CD4-positive, alpha-beta memory T cell (primary cell): ENCODE results near the gene C4orf54. TPM values are rescaled to one million over a fixed set of nuclear protein-coding genes. Genes with fewer than 3 reads are reported as not detected.

ENCODE experiments used
- CTCF ChIA-PET: fragments of 350-600 bp; sonication (Branson Sonifier 250); formaldehyde crosslinking; loops from one replicate; lab custom pipeline; 2021; ENCODE audit warnings: inconsistent platforms; ENCODE audit not compliant: partially characterized antibody; lab: Charles Lee
- POLR2A ChIA-PET: fragments of 350-600 bp; sonication (Branson Sonifier 250); formaldehyde crosslinking; loops from one replicate; lab custom pipeline; 2021; ENCODE audit not compliant: partially characterized antibody; lab: Charles Lee
- DNase-seq, 5 donors: peaks; one replicate each; pipeline versions ENCODE4 v3.0.0 to v3.0.0-alpha.2; 2020 to 2022; ENCODE audit warnings: mixed read lengths in 1 of 5
- H3K27ac ChIP-seq: one replicate; pipeline ENCODE4 v1.7.0; 2013; ENCODE audit warnings: low read depth, low read length
- H3K27me3 ChIP-seq: 2 replicates; pipeline ENCODE4 v1.7.0; 2013; ENCODE audit warnings: mild to moderate bottlenecking, low read length, moderate library complexity; ENCODE audit not compliant: insufficient read depth
- H3K36me3 ChIP-seq: 2 replicates; pipeline ENCODE4 v1.7.0; 2013; ENCODE audit warnings: mild to moderate bottlenecking, low read length, moderate library complexity; ENCODE audit not compliant: insufficient read depth
- H3K4me1 ChIP-seq: 2 replicates; pipeline ENCODE4 v1.7.0; 2013; ENCODE audit warnings: mild to moderate bottlenecking, low read length, moderate library complexity; ENCODE audit not compliant: insufficient read depth
- H3K4me3 ChIP-seq, 2 donors: one replicate each; pipeline ENCODE4 v1.7.0; 2013; ENCODE audit warnings: low read length in 2 of 2, mild to moderate bottlenecking in 1 of 2
- H3K9me3 ChIP-seq, 2 donors: one replicate each; pipeline ENCODE4 v1.7.0; 2013; ENCODE audit warnings: low read length in 2 of 2, control low read depth in 1 of 2; ENCODE audit not compliant: control insufficient read depth in 1 of 2
- H3K27ac Mint-ChIP-seq, 7 donors: one replicate each; pipeline ENCODE4 v1.8.0; 2020 to 2021; ENCODE audit warnings: mixed read lengths in 7 of 7, mild to moderate bottlenecking in 6 of 7, inconsistent platforms in 3 of 7, moderate library complexity in 3 of 7
- H3K27me3 Mint-ChIP-seq, 2 donors: one replicate each; pipeline ENCODE4 v1.8.0; 2020 to 2021; ENCODE audit warnings: mixed read lengths in 2 of 2
- H3K36me3 Mint-ChIP-seq, 2 donors: one replicate each; pipeline ENCODE4 v1.8.0; 2020 to 2021; ENCODE audit warnings: mixed read lengths in 2 of 2, inconsistent platforms in 1 of 2, mild to moderate bottlenecking in 1 of 2
- H3K4me1 Mint-ChIP-seq, 4 donors: one replicate each; pipeline ENCODE4 v1.8.0; 2020 to 2021; ENCODE audit warnings: mixed read lengths in 4 of 4, mild to moderate bottlenecking in 1 of 4
- H3K4me3 Mint-ChIP-seq, 8 donors: one replicate each; pipeline ENCODE4 v1.8.0; 2020 to 2021; ENCODE audit warnings: mixed read lengths in 8 of 8, mild to moderate bottlenecking in 7 of 8, moderate library complexity in 6 of 8, inconsistent platforms in 3 of 8
- H3K9me3 Mint-ChIP-seq, 8 donors: one replicate each; pipeline ENCODE4 v1.8.0; 2020 to 2021; ENCODE audit warnings: mixed read lengths in 8 of 8, mild to moderate bottlenecking in 5 of 8, inconsistent platforms in 3 of 8, moderate library complexity in 1 of 8
- intact Hi-C: fragments of 100-400 bp; cut with micrococcal nuclease; formaldehyde crosslinking; loops from one replicate; pipeline ENCODE4 v1.15.1; 2023
- polyA plus RNA-seq, 2 donors: library from polyadenylated mRNA; unstranded; fragments of 300-500 nt; fragmentation: Illumina TruSeq; gene quantifications; one replicate each; pipeline ENCODE4 v1.2.3, GENCODE V29; 2021
- total RNA-seq, 2 experiments: library from RNA; stranded (reverse); gene quantifications; one replicate each; pipeline ENCODE4 v1.2.3, GENCODE V29; 2021

The C4orf54 gene
- total and polyA plus RNA-seq, 4 experiments from 2014 or later: not detected

GRCh38 chr4:99612281-99612680, 45.3 kb downstream of the C4orf54 start:
- Histone ChIP-seq H3K27me3 (no peaks in the 10 kb centered on the region), H3K27ac (no peak overlapping the region), H3K9me3 (no peaks in the 10 kb centered on the region), H3K4me1 (no peaks in the 10 kb centered on the region), H3K36me3 (no peaks in the 10 kb centered on the region), H3K4me3 (no peak overlapping the region)
- POLR2A ChIA-PET: no interaction called here
- Mint-ChIP-seq H3K36me3 (no peaks in the 10 kb centered on the region), H3K9me3 (peaks cover 0 to 2% (median 0%) of the 10 kb centered on the region in 8 donors), H3K4me3 (no peak overlapping the region), H3K27me3 (peaks cover 7 to 14% of the 10 kb centered on the region in 2 donors), H3K4me1 (no peaks in the 10 kb centered on the region), H3K27ac (no peak overlapping the region)
- CTCF ChIA-PET: interaction anchor here (1.0 kb wide), 1 partner anchor 11 kb away, joined by 3 read pairs; no protein-coding TSS in a partner anchor
- intact Hi-C loops: no loop called here
- no peak for DNase-seq

- H3K36me3 Mint-ChIP-seq: no peaks in the 10 kb centered on the region
- Histone ChIP-seq H3K9me3 (no peaks in the 10 kb centered on the region), H3K4me3 (no peak overlapping the region), H3K27ac (no peak overlapping the region), H3K4me1 (no peaks in the 10 kb centered on the region), H3K36me3 (no peaks in the 10 kb centered on the region), H3K27me3 (no peaks in the 10 kb centered on the region)
- POLR2A ChIA-PET: no interaction called here
- DNase-seq: no peak
- no peak overlapping the region for H3K27ac Mint-ChIP-seq
- no peaks in the 10 kb centered on the region for H3K4me1 Mint-ChIP-seq
- peaks cover 0 to 2% (median 0%) of the 10 kb centered on the region in 8 donors for H3K9me3 Mint-ChIP-seq
- CTCF ChIA-PET: no interaction called here
- peaks cover 8 to 15% of the 10 kb centered on the region in 2 donors for H3K27me3 Mint-ChIP-seq
- intact Hi-C loops: no loop called here
- H3K4me3 Mint-ChIP-seq: no peak overlapping the region
Measured at GRCh38 chr4:99610605-99611175, 46.9 kb downstream of the C4orf54 start.

GRCh38 chr4:99608417-99608816, 49.2 kb downstream of the C4orf54 start:
- CTCF ChIA-PET: no interaction called here
- DNase-seq: no peak
- H3K4me3 Mint-ChIP-seq: no peak overlapping the region
- H3K9me3 Mint-ChIP-seq: peaks cover 0 to 2% (median 0%) of the 10 kb centered on the region in 8 donors
- no peaks in the 10 kb centered on the region for H3K4me1 Mint-ChIP-seq
- POLR2A ChIA-PET: no interaction called here
- no peaks in the 10 kb centered on the region for H3K9me3 ChIP-seq
- no peak overlapping the region for H3K27ac ChIP-seq
- no peak overlapping the region for H3K4me3 ChIP-seq
- intact Hi-C loops: no loop called here
- no peak overlapping the region for H3K27ac Mint-ChIP-seq
- H3K27me3 ChIP-seq: no peaks in the 10 kb centered on the region
- no peaks in the 10 kb centered on the region for H3K4me1 ChIP-seq
- H3K27me3 Mint-ChIP-seq: peaks cover 8 to 16% of the 10 kb centered on the region in 2 donors
- no peaks in the 10 kb centered on the region for H3K36me3 ChIP-seq
- no peaks in the 10 kb centered on the region for H3K36me3 Mint-ChIP-seq

Other genes with a start within 250 kb of the C4orf54 start
- not detected for gene ADH7, start 222.5 kb downstream of the C4orf54 start, total RNA-seq
- not detected for gene ADH7, start 222.5 kb downstream of the C4orf54 start, polyA plus RNA-seq
- gene C4orf17, start 146.8 kb downstream of the C4orf54 start, total RNA-seq: not detected
- not detected for gene C4orf17, start 146.8 kb downstream of the C4orf54 start, polyA plus RNA-seq
- 1 to 10 TPM; 5.4 to 5.7 TPM for gene TRMT10A, start 93.8 kb downstream of the C4orf54 start, total RNA-seq
- 1 to 10 TPM; 3.7 to 5.4 TPM for gene TRMT10A, start 93.8 kb downstream of the C4orf54 start, polyA plus RNA-seq
- gene MTTP, start 83.0 kb downstream of the C4orf54 start, total RNA-seq: under 1 TPM in 1 of 2 experiments, not detected in 1; 0.67 TPM
- gene MTTP, start 83.0 kb downstream of the C4orf54 start, polyA plus RNA-seq: not detected
- 10 to 100 TPM; 21.3 to 23.0 TPM for gene DAPP1, start 159.0 kb upstream of the C4orf54 start, total RNA-seq
- gene DAPP1, start 159.0 kb upstream of the C4orf54 start, polyA plus RNA-seq: 10 to 100 TPM; 16.8 to 27.7 TPM
- gene LAMTOR3, start 236.6 kb upstream of the C4orf54 start, total RNA-seq: 10 to 100 TPM; 24.2 to 27.0 TPM
- 10 to 100 TPM; 29.0 to 45.6 TPM for gene LAMTOR3, start 236.6 kb upstream of the C4orf54 start, polyA plus RNA-seq